Chondrocyte (in vitro differentiated cells): ENCODE data around the gene COQ8A. TPM values are rescaled to one million over a fixed set of nuclear protein-coding genes. Genes with fewer than 3 reads are reported as not detected.
A peak's percentile ranks its signal among the peaks of the same experiment; 100 is the strongest.

Experiments
- DNase-seq: peaks from one replicate; pipeline ENCODE4 v3.0.0; 2021; ENCODE audit warnings: mixed read lengths, low spot score
- H3K27ac Mint-ChIP-seq: one replicate; pipeline ENCODE4 v1.8.0; 2021; ENCODE audit warnings: mild to moderate bottlenecking, moderate library complexity, mixed read lengths; ENCODE audit not compliant: unreplicated experiment
- H3K27me3 Mint-ChIP-seq: 2 replicates; pipeline ENCODE4 v1.8.0; 2021; ENCODE audit warnings: low read depth, mixed read lengths
- H3K36me3 Mint-ChIP-seq: 2 replicates; pipeline ENCODE4 v1.8.0; 2021; ENCODE audit warnings: low read depth, mixed read lengths
- H3K4me1 Mint-ChIP-seq: 2 replicates; pipeline ENCODE4 v1.8.0; 2021; ENCODE audit warnings: low read depth, mild to moderate bottlenecking, mixed read lengths
- H3K4me3 Mint-ChIP-seq: one replicate; pipeline ENCODE4 v1.8.0; 2021; ENCODE audit warnings: mild to moderate bottlenecking, moderate library complexity, mixed read lengths; ENCODE audit not compliant: unreplicated experiment
- H3K9me3 Mint-ChIP-seq: 2 replicates; pipeline ENCODE4 v1.8.0; 2021; ENCODE audit warnings: low read depth, mixed read lengths
- total RNA-seq: library from RNA; stranded (reverse); gene quantifications from 3 replicates; pipeline ENCODE4 v1.2.1, GENCODE V29; 2021
- TF ChIP-seq, protein P1 (sequence below): fragments of 200-600 bp; sonication (generic); IDR thresholded peaks from 2 replicates; pipeline ENCODE4 v1.5.0; 2021; ENCODE audit warnings: antibody characterized with exemption, mild to moderate bottlenecking, moderate library complexity

Gene COQ8A
- total RNA-seq, 1 donor from 2014 or later: 7.4 TPM

DNA sequence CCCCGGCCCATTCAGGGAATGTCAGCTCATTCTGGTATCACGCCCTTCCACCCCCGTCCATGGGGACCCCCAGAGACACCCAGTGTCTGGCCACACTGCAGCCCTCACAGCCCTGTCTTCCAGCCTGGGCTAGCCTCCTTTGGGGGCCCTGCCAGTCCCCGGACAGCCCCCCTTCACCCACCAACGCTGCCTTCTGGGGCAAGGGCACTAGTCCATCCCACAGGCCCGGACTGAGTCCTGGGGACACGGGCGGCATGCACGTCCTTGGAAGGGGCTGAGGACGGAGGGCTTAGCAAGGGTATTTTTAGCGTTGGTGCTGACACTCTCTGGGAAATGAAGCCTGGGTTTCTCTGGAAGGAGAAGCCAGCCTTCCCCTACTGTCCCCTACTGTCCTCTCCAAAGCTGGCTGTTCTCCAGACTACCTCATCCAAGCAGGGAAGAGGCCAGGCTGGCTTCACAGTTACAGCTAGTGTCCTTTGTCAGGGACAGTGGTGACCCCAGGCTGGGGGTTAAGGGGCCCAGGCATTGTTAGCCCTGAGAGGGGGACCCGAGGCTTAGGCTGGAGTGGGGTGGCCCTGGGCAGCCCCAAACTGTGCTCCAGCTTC, 39.5 kb downstream of the COQ8A start:
- no peak for DNase-seq
- TF ChIP-seq, protein P1, sequence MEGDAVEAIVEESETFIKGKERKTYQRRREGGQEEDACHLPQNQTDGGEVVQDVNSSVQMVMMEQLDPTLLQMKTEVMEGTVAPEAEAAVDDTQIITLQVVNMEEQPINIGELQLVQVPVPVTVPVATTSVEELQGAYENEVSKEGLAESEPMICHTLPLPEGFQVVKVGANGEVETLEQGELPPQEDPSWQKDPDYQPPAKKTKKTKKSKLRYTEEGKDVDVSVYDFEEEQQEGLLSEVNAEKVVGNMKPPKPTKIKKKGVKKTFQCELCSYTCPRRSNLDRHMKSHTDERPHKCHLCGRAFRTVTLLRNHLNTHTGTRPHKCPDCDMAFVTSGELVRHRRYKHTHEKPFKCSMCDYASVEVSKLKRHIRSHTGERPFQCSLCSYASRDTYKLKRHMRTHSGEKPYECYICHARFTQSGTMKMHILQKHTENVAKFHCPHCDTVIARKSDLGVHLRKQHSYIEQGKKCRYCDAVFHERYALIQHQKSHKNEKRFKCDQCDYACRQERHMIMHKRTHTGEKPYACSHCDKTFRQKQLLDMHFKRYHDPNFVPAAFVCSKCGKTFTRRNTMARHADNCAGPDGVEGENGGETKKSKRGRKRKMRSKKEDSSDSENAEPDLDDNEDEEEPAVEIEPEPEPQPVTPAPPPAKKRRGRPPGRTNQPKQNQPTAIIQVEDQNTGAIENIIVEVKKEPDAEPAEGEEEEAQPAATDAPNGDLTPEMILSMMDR: no peak
- H3K4me3 Mint-ChIP-seq: no peak overlapping the region
- H3K27me3 Mint-ChIP-seq: no peaks in the 10 kb centered on the region
- no peak overlapping the region for H3K27ac Mint-ChIP-seq
- H3K4me1 Mint-ChIP-seq: peaks cover 5% of the 10 kb centered on the region
- no peaks in the 10 kb centered on the region for H3K36me3 Mint-ChIP-seq
- no peaks in the 10 kb centered on the region for H3K9me3 Mint-ChIP-seq

DNA sequence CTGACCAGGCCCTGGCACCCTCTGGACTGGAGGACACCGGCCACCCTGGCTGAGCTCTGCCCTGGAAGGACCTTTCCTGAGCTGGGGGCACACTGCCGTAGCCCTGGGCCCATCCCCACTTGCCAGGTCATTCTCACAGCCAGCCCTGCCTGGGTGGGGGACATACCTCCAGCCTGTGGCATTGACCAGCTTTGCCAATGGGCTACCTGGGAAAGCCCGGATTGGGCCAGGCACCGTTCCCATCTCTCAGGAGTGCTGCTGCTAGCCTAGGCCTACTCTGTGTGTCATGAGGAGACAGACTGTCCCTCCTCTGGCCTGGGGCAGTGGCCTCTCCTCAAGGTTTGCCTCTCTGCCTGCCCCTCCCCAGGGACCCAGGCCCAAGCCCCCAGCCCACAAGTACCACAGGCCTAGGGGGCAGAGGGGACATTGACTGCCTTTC, 40.0 kb downstream of the COQ8A start:
- H3K4me1 Mint-ChIP-seq: no peaks in the 10 kb centered on the region
- no peak for DNase-seq
- H3K9me3 Mint-ChIP-seq: no peaks in the 10 kb centered on the region
- TF ChIP-seq, protein P1: no peak
- H3K27me3 Mint-ChIP-seq: no peaks in the 10 kb centered on the region
- no peak overlapping the region for H3K4me3 Mint-ChIP-seq
- no peak overlapping the region for H3K27ac Mint-ChIP-seq
- no peaks in the 10 kb centered on the region for H3K36me3 Mint-ChIP-seq

DNA sequence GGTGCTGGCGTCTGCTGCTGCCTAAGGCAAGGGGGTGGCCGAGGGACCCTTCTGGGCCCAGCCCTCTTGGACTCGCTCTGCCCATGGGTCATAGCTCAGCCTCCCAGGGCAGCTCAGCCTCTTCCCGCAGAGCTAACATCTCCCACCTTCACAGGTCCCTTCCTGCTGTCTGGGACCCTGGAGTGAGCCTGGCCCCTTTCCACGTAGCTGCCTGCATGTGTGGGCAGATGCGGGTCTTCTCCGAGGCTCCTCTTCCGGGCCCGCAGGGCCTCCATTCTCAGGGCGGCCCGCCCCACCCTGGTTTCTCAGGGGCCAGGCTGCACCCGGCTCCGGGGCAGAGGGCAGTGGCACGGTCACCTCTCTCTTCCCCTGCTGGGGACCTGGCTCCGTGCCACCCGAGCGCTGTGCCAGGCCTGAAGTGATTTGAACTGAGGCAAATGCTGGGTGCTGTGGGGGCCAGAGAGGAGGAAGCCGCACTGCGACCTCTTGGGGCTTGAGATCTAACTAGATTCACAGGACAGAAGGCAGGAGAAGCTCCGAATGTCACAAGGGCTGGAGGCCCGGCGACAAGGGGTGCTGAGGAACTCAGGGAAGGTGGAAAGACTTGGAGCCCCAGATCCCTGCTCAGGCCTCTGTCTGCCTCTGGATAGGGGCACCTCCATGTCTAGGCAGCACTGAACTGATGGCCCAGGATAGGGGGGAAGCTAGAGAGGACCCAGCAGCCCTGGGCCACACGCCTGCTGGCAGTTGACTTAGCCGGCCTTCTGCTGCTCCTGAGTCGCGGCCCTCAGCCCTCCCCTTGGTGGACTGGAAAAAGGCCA, 40.7 kb downstream of the COQ8A start:
- Mint-ChIP-seq H3K36me3 (no peaks in the 10 kb centered on the region), H3K4me3 (no peak overlapping the region), H3K27me3 (no peaks in the 10 kb centered on the region), H3K4me1 (no peaks in the 10 kb centered on the region), H3K27ac (no peak overlapping the region), H3K9me3 (no peaks in the 10 kb centered on the region)
- TF ChIP-seq, protein P1: no peak
- DNase-seq: no peak

DNA sequence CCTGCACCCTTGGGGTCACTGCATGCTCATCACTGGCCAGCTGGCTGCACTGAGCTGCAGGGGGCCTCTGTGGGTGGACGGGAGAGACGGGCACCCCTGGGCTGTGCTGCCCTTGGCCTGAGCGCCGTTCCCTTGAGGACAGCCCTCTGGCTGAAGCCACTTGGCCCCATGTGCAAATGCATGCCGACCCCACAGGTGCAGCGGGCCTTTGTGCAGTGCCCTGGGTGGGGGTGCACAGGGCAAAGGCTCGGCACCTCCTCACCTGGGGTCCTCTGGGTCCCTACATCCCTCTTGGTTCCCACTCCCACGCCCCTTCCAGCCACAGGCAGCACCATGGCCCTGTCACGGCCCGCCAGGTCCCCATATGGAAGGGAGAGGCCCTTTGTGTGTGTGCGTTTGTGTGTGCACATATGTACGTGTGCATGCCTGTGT, 41.3 kb downstream of the COQ8A start:
- Mint-ChIP-seq H3K27me3 (no peaks in the 10 kb centered on the region), H3K27ac (no peak overlapping the region), H3K4me3 (no peak overlapping the region), H3K4me1 (no peaks in the 10 kb centered on the region), H3K9me3 (no peaks in the 10 kb centered on the region), H3K36me3 (peaks cover 5% of the 10 kb centered on the region)
- no peak for DNase-seq
- TF ChIP-seq, protein P1: no peak

DNA sequence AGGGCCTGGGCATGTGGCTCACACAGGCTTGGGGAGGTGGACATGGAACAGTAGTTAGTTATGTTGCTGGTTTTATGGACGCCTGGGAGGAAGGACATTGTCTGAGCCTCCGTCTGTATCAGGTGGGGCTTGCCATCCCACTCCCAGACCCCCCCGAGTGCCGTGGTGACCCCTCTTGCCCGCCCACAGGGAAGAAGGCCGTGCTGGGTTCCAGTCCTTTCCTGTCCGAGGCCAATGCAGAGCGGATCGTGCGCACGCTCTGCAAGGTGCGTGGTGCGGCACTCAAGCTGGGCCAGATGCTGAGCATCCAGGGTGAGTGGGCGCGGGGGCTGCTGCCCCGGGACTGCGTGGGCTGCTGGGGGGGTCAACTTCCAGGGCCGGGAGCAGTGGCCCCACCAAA, 41.7 kb downstream of the COQ8A start:
- Mint-ChIP-seq H3K4me3 (no peak overlapping the region), H3K36me3 (peaks cover 9% of the 10 kb centered on the region), H3K27ac (no peak overlapping the region), H3K27me3 (no peaks in the 10 kb centered on the region), H3K4me1 (no peaks in the 10 kb centered on the region), H3K9me3 (no peaks in the 10 kb centered on the region)
- TF ChIP-seq, protein P1: no peak
- DNase-seq: peak; percentile 88
